Measurements from ENCODE around the gene NRG2. TPM values are rescaled to one million over a fixed set of nuclear protein-coding genes. Genes with fewer than 3 reads are reported as not detected.

NRG2 gene
- 0.09 and 0.12 TPM in 2 replicates for total RNA-seq

DNA sequence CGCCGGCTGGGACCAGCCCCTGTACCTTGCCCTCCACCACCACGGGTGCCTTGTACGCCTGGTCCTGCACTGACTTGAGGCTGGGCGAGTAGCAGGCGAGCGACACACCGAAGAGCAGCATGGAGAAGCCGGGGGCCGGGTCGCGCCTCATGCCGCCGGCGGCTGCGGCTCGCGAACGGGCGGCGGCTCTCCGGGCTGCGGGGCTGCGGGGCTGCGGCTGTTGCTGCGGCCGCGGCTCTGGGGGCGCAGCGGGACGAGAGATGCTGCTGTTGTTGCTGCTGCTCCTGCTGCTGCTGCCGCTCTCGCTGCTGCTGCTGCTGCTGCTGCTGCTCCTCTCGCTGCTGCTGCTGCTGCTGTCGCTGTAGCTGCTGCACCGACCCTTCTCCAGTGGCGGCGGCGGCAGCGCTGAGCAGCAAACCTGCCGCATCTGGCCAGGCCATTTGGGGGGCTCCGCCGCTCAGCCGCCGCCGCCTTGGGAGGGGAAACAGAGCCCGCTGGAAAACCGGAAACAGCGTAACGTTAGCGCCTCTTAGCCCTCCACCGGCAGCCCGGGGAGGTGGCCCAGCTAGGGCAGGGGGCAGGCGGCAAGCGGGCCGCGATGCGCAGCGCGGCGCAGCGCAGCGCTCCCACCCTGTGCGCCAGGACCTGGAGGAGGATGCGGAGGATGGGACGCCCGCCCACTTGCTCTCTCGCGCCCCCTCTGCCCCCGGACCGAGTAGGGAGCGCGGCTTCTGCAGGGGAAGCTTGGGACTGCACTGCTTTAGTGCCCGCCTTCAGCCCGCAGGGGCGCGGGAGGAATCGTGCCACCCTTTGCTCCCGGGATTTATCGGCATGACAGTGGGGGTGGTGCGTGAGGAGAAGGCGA lies at the start of gene NRG2:
TSS of gene NRG2 (minus strand) at position 657 of the 865 bp plus-strand sequence.

Other genes with a start within 250 kb of the NRG2 start
- under 0.01 TPM in 1 of 2 replicates, not detected in the other for gene PSD2, start 247.5 kb downstream of the NRG2 start, total RNA-seq
- gene PURA, start 70.8 kb upstream of the NRG2 start, total RNA-seq = 7.0 and 8.0 TPM in 2 replicates
- gene IGIP, start 82.6 kb upstream of the NRG2 start, total RNA-seq = 3.6 and 5.5 TPM in 2 replicates
- 28.5 and 41.5 TPM in 2 replicates for gene CYSTM1, start 131.9 kb upstream of the NRG2 start, total RNA-seq